ENCODE data around the gene KAZN.

KAZN gene

DNA sequence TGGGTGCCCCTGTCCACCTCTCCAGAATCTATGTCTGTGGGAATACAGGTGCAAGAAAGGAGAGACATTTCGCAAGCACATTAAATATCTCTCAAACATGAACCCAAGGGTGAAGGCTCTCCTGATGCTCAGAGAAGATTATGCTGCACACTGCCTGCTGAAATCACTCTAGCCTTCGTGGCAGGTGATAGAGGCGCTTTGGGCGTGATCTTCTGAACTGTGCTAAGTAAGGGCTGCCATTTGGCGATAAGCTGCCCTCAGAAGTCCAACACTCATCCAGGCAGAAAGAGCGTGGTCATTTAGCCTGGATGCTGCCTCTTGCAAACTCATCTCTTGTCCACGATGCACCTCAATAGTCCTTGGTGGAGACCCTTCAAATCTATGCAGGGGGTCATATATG lies 241.9 kb downstream of the KAZN start:
- no peak for DNase-seq

DNA sequence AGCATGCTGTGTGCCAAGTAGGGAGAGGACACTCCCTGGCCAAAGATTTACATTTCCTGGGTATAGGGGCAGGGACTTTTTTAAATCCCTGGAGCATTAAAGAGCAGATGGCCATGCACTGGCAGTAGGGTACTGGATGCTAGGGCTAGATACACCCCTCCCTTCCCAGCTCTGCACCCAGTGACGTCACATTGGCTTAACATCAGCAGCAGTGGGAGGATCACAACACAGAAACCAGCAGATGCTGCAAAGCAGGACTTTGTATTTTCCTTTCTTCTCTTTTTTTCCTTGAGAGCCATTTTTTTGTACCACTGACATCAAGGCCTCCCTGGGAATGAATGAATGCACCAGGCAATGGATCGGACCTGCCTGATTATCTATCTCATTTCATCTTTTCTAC lies 243.0 kb downstream of the KAZN start:
- DNase-seq, result no peak

DNA sequence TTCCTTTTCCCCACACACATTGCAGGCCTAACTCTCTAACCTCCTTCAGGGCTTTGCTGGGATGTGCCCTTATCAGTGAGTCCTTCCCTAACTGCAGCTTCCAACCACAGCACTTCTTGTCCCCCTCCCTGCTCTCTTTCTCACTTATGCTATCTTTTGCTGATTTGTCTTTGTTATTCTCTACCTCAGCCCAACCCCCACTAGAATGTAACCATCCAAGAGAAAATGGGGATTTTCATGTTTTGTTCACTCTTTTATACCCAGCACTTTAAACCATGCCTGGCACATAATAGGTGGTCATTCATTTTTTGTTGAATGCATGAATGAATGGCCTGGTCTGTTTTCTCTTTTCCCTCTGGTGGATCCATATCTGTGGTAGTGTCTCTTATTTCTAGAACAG lies 243.5 kb downstream of the KAZN start:
- DNase-seq, result no peak

DNA sequence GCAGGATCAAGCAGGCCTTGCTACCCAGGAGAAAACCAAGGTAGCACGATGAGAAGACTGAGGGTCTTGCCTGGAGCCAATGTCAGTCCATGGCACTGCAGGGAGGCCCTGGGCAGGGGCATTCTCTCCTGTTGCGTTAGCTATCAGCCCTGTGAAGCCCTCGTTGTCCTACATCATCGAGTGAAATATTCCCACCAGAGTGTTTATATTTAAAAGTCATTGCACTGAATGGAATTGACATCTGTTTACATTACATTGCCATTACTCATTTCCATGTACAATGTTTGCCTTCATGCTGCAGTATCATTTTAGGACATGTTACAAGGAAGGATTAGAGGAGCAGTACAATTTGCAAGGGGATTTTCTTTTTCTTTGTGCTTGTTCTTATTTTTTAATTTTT lies 243.9 kb downstream of the KAZN start:
- no peak for DNase-seq

DNA sequence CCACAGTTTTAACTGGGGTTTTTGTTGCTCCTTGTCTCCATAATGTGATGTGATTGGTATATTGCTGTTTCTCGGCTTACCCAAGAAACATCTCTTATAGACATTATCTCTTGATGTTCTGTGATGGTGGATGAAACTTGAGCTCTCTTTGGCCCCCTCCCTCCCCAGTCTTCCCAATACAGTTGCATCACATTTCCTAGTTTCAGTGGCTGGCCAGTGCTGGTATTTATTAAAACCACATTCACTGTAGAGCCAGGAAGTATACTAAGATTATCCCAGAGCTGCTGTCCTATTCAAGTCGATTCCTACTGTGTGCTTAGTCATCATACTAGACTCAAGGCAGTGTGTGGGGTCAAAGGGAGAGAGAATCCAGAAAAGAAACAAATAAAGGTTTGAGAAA lies 244.4 kb downstream of the KAZN start:
- DNase-seq, result no peak

DNA sequence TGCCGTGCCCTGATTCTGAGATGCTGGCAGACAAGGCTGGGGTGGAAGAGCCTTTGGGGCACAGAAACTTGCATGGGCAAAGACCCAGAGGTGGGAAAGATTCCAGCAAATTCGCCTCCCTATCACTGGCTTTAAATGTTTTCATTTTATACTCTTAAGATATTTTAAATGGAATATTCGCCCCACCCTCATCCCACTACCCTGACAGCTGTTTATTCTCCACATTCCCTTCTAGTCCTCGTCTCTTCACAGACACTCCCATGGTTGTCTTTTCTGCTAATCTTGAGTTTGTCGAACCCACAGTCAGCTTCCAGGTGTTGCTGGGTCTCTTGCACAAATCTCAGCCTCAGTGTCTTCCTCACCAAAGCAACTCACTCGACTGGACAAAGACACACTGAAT lies 245.0 kb downstream of the KAZN start:
- DNase-seq, result no peak

DNA sequence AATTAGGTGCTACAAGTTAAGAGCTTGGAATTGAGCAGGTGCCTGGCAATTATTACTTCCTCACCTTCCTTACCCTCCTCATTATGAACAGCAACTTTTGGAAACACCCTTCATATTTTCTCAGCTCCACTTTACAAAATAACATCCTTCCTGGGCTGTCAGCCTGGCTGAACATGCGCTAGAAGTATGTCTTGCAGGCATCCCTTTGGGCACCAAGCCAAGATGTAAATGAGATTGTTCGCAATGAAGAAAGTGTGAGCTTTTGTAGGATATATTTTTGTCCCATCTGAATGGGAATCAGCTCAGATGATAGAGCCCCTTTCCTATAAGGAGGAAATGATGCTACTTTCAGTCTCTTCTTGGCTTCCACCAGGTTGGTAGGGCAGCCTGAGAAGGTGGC lies 245.9 kb downstream of the KAZN start:
- DNase-seq, result no peak

DNA sequence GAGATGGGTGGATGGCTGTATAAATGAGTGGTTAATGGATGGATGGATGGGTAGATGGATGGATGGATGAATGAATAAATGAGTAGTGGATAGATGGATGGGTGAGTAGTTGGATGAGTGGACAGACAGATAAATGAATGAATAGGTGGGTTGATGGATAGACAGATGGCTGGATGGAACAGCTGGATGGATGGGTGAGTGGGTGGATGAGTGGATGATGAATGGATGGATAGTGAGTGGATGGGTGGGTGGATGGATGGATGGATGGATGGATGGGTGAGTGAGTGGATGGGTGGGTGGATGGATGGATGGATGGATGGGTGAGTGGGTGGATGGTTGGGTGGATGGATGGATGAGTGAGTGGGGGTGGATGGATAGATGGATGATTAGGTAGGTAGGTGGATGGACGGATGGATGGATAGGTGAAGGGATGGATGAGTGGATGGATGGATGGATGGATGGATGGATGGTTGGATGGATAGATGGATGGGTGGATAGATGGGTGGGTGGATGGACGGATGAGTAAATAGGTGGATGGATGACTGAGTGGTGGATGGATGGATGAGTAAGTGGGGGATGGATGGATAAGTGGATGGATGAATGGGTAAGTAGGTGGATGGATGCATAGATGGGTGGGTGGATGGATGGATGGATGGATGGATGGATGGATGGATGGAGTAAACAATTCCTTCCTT lies 246.6 kb downstream of the KAZN start:
- no peak for DNase-seq

DNA sequence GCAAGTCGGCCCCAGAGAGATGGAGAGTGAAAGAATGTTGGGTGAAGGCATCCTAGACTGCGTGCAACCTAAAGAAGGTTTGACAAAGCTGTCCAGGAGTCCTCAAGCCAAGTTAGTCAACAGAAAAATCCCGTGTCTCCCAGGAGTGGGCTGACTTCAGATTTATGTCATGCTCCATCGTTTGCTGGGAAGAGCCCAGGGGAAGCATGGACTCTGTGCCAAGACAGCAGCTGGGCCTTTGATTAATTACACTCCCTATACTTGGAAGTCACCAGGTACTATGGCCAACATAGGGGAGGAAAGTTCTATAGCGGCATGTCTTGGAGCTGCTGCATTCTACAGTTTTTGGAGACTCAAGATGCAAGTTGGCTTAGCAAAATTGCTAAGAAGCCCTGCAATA lies 247.4 kb downstream of the KAZN start:
- DNase-seq, result no peak

DNA sequence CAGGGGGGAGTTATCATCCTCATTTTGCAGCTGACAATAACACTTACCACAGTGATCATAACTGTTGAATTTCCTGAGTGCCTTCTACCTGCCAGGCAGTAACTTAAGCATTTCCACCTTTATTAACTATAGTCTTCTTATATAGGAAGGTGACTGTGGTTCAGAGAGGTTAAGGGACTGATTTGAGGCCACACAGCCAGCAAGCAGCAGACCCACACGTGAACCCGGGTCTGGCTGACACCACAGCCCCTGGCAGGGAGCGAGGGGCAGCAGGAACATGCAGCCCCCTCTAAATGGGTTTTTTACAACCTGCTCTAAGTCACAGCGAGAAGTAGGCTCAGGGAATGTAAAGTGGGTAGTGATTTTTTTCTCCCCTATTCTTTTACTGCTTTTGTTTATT lies 248.2 kb downstream of the KAZN start:
- DNase-seq, result no peak

DNA sequence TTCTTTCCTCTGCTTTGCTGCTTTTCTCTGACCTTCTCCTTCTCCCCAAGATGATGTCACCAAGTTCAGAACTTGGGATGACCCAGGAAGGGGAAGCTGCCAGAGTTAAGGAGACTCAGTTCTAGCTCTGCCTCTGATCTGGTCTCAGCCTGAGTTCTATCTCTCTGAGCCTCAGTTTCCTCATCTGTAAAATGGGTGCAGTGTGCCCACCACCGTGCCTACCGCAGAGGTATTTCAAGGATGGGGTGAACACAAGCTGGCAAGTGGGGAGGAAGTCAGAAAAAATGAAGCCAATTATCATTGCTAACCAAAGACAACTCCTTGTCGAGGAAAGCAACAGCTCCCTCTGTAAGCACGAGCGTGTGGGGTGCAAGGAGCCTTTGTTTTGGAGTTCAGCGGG lies 249.7 kb downstream of the KAZN start:
- DNase-seq, result no peak

DNA sequence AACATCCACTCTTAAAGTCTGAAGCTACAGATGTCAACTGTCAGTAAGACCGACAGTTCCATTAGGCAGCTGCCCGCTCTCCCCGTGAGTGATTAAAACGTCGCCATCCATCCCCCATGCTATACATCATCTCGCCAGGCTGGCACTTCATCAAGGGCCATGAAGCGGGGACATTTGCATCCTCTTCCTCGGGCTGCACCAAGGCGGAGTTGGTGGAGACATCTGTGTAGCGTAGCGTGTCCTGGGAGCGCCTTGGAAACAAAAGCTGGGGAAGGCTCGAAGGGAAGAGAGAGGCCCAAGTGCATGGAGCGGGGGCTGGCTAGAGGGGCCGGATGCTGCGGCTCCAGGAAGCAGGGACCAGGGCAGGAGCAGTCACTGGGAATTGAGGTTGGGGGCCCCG lies 250.1 kb downstream of the KAZN start:
- no peak for DNase-seq

DNA sequence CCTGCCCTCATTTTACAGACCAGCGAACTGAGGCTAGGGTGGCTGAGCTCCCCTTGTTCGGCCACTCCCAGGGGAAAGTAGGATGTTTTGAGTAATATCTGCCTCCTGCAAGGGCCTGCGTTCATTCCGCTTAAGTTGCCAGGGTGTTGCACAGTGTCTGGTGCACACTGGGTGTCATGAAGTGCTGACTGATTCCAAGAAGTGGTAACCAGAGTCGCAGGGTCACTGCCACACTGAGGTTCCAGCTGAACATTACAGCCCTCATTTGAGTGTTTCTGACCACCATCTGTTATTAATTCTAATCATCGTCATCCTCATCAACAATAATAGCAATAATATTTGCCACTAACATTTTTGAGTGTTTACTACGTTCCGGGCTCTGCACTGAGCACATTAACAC lies 250.6 kb downstream of the KAZN start:
- DNase-seq, result no peak

DNA sequence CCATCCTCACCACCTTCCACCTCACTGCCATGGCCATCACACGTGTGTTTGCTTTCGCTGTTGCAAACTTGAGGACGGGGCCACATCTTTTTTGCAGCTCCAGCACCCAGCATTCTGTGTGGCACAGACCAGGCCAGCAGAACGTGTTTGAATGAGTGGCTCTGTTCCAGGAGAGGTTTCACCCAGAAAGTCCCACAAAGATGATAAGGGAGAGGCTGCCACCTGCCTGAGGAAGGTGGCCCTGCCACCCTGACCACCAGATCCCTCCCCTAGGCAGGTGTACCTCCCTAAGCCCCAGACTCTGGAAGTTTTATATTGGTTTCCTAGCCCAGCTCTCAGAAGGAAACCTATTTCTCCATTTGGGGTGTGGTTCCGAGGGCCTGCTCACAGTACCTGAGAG lies 252.1 kb downstream of the KAZN start:
- no peak for DNase-seq

DNA sequence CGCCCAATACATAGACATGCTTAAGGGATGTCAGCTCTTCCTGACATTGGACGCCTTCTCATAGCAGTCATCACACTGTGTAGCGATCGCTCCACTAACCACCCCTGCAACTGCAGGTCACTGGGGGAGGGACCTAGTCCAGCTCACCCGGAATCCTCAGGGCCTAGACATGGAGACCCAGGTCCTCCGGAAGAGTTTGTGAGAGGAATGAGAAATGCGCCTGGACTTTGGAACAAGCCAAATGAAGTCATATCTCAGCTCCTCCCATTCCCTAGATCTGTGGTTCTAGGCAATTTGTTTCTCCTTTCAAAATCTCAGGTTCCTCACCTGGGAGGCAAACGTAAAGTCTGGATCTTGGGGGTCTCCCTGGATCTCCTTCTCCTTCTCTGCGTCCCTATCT lies 253.3 kb downstream of the KAZN start:
- DNase-seq, result no peak

DNA sequence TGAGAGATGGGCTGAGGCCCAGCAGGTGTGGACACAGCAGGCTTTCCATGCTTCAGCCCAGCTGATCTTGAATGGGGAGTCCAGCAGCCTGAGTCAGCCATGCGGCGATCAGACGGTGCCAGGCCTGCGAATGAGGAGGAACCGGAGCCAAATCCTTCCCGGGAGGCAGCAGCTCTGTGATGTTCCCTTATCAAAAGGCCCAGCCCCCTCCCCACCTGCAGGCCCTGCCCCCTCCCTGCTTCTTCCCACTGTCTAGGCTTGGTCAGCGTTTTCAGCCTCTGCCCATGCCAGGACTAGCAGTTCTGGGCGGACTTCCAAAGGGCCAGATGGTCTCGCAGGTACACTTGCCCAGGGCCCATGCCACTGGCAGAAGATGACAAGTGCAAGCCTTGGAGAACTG lies 253.8 kb downstream of the KAZN start:
- DNase-seq, result no peak

DNA sequence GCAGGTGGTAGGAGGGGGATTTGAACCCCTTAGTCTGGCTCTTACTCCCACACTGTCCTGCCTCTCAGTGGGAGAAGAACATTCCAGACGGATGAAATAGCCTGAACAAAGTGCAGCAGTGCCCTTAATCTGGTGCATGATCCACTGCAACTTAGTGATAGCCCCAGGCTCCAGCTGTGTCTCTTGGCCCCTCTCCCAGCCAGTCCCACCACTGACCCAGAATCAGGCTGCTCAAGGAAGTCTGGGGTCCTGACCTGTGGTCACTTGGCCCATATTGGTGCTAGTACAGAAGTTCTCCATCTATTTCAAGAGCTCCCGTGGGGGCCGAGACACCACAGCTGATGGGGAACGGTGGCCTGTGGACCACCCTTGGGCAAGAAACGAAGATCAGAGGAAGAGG lies 255.0 kb downstream of the KAZN start:
- DNase-seq, result no peak

DNA sequence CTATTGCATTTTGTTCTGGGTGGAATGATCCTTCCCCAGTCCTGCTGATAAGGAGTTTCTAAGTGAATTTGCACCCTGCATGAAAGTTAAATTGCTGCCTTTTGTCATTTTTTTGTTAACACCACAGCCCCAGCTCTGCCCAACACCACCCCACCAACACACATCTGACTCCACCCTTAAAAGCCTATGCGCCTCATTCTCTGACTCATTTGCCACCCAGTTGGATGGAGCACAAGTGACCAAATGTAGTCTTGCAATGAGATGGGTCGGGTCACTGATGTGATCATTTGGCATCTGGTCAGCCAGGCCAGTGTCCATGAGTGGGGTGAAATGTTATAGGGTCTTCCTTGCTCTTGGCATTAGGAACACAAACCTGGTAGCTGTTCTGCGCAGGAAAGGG lies 256.8 kb downstream of the KAZN start:
- no peak for DNase-seq

DNA sequence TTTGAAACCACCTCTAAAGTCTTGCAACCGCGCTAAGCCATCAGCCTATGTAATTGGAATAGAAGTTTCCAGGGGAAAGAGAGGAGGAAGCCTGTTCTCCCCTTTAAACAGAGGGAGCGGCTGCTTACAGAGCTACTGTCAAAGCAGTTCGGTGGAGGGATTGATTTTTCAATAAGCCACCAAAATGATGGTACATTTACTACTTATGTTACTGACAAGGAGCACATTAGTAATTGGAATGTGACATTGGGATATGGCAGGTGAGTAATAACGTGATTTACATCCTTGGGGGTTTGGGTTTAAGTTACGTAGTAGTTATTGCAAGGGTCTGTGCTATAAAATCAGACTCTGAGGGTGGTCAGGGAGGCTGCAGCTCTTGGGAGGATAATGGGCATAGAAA lies 257.3 kb downstream of the KAZN start:
- DNase-seq, result no peak

DNA sequence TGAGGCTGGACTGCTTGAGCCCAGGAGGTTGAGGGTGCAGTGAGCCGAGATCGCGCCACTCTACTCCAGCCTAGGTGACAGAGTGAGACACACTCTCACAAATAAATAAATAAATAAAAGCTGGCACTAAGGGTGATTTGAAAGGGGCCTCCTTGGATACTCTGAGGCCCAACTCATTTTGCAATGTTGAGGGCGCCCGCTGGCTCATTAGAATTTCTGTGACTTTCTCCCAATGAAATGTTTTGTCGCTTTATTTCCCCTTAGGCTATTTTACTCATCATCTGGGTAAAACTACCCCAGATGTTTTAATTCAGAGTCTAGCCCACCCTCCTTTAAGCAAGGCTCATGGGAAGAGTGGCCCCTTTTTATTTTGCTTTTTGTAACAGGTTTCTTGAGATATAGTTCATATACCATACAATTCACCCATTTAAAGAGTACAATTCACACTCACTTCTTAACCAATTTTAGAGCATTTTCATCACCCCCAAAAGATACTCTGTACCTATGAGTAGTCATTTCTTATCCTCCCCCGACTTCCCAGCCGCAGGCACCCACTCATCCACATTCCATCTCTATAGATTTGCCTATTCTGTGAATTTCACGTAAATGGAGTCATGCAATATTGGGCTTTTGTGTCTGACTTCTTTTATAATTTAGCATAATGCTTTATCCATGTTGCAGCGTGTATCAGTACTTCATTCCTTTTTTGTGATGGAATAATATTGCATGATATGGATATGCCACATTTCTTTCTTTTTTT lies 259.1 kb downstream of the KAZN start:
- no peak for DNase-seq

DNA sequence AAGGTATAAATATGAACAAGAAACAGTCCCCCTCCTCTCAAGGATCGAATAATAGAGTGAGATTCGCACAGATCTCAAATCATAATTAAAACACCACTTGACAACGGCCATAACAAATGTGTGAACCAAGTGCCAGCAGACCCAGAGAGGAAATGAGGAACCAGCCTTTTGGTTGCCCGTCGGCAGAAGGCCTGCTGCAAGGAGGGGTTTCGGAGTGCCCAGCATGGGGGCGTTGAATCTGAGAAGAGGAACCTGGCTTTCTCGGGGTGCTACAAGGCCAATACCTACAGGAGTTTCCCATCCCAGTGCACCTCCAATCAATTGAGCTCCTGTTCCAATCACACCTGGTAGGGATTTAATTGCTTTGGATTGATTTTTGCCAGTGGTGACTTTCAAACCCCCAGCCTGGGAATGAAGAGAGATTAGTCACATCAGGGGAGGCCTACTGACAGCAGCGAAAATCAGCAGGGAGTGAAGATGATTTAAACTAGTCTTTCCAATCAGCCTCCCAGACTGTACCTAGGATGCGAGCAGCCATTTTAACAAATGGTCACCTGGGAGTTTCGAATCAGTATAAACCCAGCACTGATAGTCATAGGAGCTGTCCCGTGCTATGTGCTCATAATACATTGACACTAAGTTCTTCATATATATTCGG lies 263.8 kb downstream of the KAZN start:
- DNase-seq, result no peak

DNA sequence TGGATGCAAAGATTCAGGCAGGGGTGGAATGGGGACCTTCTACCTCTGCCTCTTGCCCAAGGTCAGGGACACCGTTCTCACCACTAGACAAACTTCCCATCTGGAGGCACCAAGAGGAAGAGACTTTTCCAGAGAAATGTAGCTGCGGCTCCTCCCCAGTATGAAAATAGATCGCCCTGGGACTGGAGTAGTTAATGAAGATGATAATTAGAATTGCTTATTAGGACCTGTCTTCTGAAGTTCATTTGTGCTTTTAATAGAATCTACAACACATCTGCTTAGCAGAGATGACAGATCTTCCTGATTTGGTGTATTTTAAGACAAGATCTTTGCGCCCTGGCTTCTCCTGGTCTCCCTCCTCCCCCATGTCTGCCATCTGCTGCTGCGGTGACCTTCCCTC lies 266.6 kb downstream of the KAZN start:
- no peak for DNase-seq

DNA sequence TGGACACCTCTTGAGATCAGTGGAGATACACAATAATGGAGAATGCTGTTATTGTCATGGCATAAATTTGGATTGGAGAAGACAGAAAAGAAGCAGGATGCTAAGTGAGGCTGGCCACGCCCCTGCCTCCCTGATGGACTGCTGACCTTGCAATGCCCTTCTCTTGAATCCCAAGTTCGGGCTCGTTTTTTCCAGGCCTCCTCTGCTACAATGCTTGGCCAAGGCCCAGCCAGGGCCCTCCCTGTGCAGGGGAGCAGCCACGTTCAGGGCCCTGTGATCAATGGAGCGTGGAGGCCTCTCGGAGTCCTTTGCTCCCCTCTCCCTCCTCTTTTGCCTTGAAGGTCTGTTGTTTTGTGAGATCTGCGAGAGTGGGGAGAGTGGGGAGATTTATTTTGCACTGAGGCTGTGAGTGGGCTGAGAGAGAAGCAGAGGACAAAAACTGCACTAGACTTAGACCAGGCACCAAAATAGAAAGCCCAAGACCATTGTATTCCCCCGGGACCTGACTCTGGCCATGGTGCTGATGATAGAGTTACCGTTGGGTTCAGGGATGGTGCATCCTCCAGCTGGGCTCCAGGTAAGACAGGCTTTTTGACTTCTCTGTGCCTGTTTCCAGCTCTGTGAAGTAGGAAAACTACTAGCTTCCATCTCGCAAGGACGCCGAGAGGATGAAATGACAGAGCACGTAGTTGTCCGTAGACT lies 268.6 kb downstream of the KAZN start:
- DNase-seq, result no peak

DNA sequence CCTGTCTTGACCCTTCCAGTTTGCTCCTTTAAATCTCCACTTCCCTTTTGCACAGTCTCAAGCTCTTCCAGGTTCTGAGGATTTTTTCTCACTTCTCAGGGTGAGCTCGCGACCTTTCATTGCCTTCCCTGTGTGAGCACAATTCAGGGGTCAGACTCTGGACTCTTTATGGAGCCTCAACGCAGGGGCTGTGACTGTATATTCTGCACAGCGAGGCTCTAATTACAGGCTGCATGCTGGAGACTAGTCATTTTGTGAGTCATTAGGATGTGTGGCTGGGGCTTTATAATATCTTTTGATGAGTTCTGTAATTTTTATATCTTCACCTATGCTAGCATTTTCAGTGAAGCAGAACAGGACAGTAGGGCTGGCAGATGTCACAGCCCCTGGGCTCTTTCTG lies 270.7 kb downstream of the KAZN start:
- DNase-seq, result no peak
